Esophagus muscularis mucosa (tissue), 4 donors: ENCODE data around the gene TTC7B. TPM values are rescaled to one million over a fixed set of nuclear protein-coding genes. Genes with fewer than 3 reads are reported as not detected.

Source experiments
- DNase-seq: peaks from one replicate; pipeline ENCODE4 v3.0.0-alpha.2; 2017; ENCODE audit errors: extremely low spot score
- H3K27ac ChIP-seq, 4 donors: fragments of 200-600 bp; sonication (generic); replicated peaks in 1 of 4; 1 replicate in 3 of 4; 2 replicates in 1 of 4; pipeline ENCODE4 v1.5.1; 2016 to 2019; ENCODE audit warnings: mild to moderate bottlenecking in 1 of 4
- H3K27me3 ChIP-seq, 4 donors: fragments of 200-600 bp; sonication (generic); one replicate each; pipeline versions ENCODE4 v1.5.1 to v1.6.0; 2016 to 2019
- H3K36me3 ChIP-seq, 4 donors: fragments of 200-600 bp; sonication (generic); one replicate each; pipeline ENCODE4 v1.5.1; 2016 to 2019
- H3K4me1 ChIP-seq, 4 donors: fragments of 200-600 bp; sonication (generic); one replicate each; pipeline ENCODE4 v1.5.1; 2016 to 2019
- H3K4me3 ChIP-seq, 4 donors: fragments of 200-600 bp; sonication (generic); 1 replicate in 2 of 4; 2 replicates in 2 of 4; pipeline ENCODE4 v1.5.1; 2016 to 2019; ENCODE audit warnings: mild to moderate bottlenecking in 4 of 4, moderate library complexity in 1 of 4
- H3K9me3 ChIP-seq, 4 donors: fragments of 200-600 bp; sonication (generic); 1 replicate in 3 of 4; 2 replicates in 1 of 4; pipeline ENCODE4 v1.5.1; 2016 to 2019
- CTCF ChIP-seq, 3 experiments: fragments of 200-600 bp in 2 of 3; fragments of 450-650 bp in 1 of 3; sonication (generic) in 2 of 3; IDR thresholded peaks; one replicate each; pipeline ENCODE4 v1.5.1; 2017 to 2019; ENCODE audit warnings: antibody characterized with exemption in 3 of 3, mild to moderate bottlenecking in 2 of 3, moderate library complexity in 1 of 3
- EP300 ChIP-seq: sonication (generic); formaldehyde crosslinking; IDR thresholded peaks from one replicate; pipeline ENCODE4 v1.6.1; 2017; ENCODE audit warnings: antibody characterized with exemption
- POLR2A ChIP-seq: fragments of 450-650 bp; IDR thresholded peaks from one replicate; pipeline ENCODE4 v1.6.1; 2017; ENCODE audit warnings: antibody characterized with exemption, moderate library complexity, mild to moderate bottlenecking, low read depth
- POLR2AphosphoS5 ChIP-seq, 2 donors: sonication (generic); formaldehyde crosslinking; IDR thresholded peaks; one replicate each; pipeline ENCODE4 v1.6.1; 2017; ENCODE audit warnings: antibody characterized with exemption in 2 of 2
- WGBS: methylation state at CpG from one replicate; pipeline ENCODE4 v1.1.5; 2018; 5-methylcytosine and 5-hydroxymethylcytosine counted together
- intact Hi-C: fragments of 100-400 bp; cut with DNase I; formaldehyde crosslinking; loops from one replicate; pipeline ENCODE4 v1.15.1; 2023
- total RNA-seq, 4 donors: library from RNA; depleted of rRNA; stranded (reverse); fragments of >200 nt; gene quantifications; one replicate each; pipeline versions ENCODE4 v1.1.0 to v1.2.1, GENCODE V29; 2016

The TTC7B gene
- total RNA-seq, 4 donors from 2014 or later = 54.4 to 148 (median 113) TPM

- Histone ChIP-seq H3K27me3 (no peaks in the 10 kb centered on the region), H3K4me1 (peaks cover 0 to 8% (median 0%) of the 10 kb centered on the region in 4 donors), H3K9me3 (no peaks in the 10 kb centered on the region), H3K27ac (no peak overlapping the region), H3K36me3 (peaks cover 8 to 53% (median 42%) of the 10 kb centered on the region in 4 donors), H3K4me3 (no peak overlapping the region)
- peak in 1 of 3 experiments; percentile 13 for TF ChIP-seq CTCF (IDR thresholded peaks at IDR 0.05)
- TF ChIP-seq POLR2A = no peak
- TF ChIP-seq POLR2AphosphoS5 (IDR thresholded peaks at IDR 0.05) = no peak
- intact Hi-C loops = no loop called here
- WGBS = 65% methylated on average over 7 of the region's 7 CpGs
- DNase-seq = no peak
Measured at GRCh38 chr14:90785471-90785870, 30.8 kb downstream of the TTC7B start.

GRCh38 chr14:90784621-90785270 lies 31.5 kb downstream of the TTC7B start:
- Histone ChIP-seq H3K27me3 (no peaks in the 10 kb centered on the region), H3K4me3 (no peak overlapping the region), H3K27ac (no peak overlapping the region), H3K36me3 (peaks cover 13 to 60% (median 48%) of the 10 kb centered on the region in 4 donors), H3K4me1 (peaks cover 0 to 6% (median 0%) of the 10 kb centered on the region in 4 donors), H3K9me3 (no peaks in the 10 kb centered on the region)
- WGBS = 85% methylated on average over 6 of the region's 9 CpGs
- no peak for TF ChIP-seq EP300
- no peak for TF ChIP-seq POLR2A
- TF ChIP-seq POLR2AphosphoS5 (IDR thresholded peaks at IDR 0.05) = no peak
- no peak for TF ChIP-seq CTCF (IDR thresholded peaks at IDR 0.05)
- no peak for DNase-seq
- intact Hi-C loops = no loop called here

GRCh38 chr14:90783344-90783743 lies 32.9 kb downstream of the TTC7B start:
- no peak for TF ChIP-seq POLR2AphosphoS5 (IDR thresholded peaks at IDR 0.05)
- TF ChIP-seq CTCF (IDR thresholded peaks at IDR 0.05) = no peak
- TF ChIP-seq EP300 = no peak
- no peak for TF ChIP-seq POLR2A
- Histone ChIP-seq H3K36me3 (peaks cover 16 to 74% (median 62%) of the 10 kb centered on the region in 4 donors), H3K4me3 (no peak overlapping the region), H3K4me1 (peaks cover 0 to 6% (median 0%) of the 10 kb centered on the region in 4 donors), H3K27me3 (no peaks in the 10 kb centered on the region), H3K9me3 (no peaks in the 10 kb centered on the region), H3K27ac (no peak overlapping the region)
- WGBS = 96% methylated on average over 6 of the region's 6 CpGs
- intact Hi-C loops = no loop called here
- DNase-seq = no peak

GRCh38 chr14:90782892-90783291 lies 33.3 kb downstream of the TTC7B start:
- H3K9me3 ChIP-seq = no peaks in the 10 kb centered on the region
- H3K4me1 ChIP-seq = peaks cover 0 to 6% (median 0%) of the 10 kb centered on the region in 4 donors
- H3K4me3 ChIP-seq = no peak overlapping the region
- H3K27me3 ChIP-seq = no peaks in the 10 kb centered on the region
- peaks cover 16 to 78% (median 66%) of the 10 kb centered on the region in 4 donors for H3K36me3 ChIP-seq
- WGBS = 75% methylated on average over 4 of the region's 4 CpGs
- TF ChIP-seq POLR2AphosphoS5 (IDR thresholded peaks at IDR 0.05) (no peak), POLR2A (no peak), CTCF (IDR thresholded peaks at IDR 0.05) (no peak), EP300 (no peak)
- DNase-seq = no peak
- no peak overlapping the region for H3K27ac ChIP-seq
- intact Hi-C loops = no loop called here
